Loucy (cell line): ENCODE data around the gene MS4A14.

Experiments used
- H2AFZ ChIP-seq: fragments of 200-600 bp; sonication (generic); 2 replicates; pipeline ENCODE4 v1.6.0; 2016; ENCODE audit warnings: antibody characterized with exemption, mild to moderate bottlenecking, low read length, moderate library complexity
- H3F3A ChIP-seq: fragments of 200-600 bp; 2 replicates; pipeline ENCODE4 v1.6.0; 2016; ENCODE audit warnings: antibody characterized with exemption, low read depth, mild to moderate bottlenecking
- H3K27me3 ChIP-seq: fragments of 200-600 bp; sonication (generic); 2 replicates; pipeline ENCODE4 v1.6.1; 2014; ENCODE audit warnings: low read length, mild to moderate bottlenecking; ENCODE audit not compliant: insufficient read depth, poor library complexity, severe bottlenecking
- H3K36me3 ChIP-seq: fragments of 200-600 bp; sonication (generic); 2 replicates; pipeline ENCODE4 v1.6.1; 2016; ENCODE audit warnings: low read length; ENCODE audit not compliant: insufficient read depth
- H3K4me1 ChIP-seq: fragments of 200-600 bp; sonication (generic); 2 replicates; pipeline ENCODE4 v1.5.1; 2014; ENCODE audit warnings: low read length, mild to moderate bottlenecking; ENCODE audit not compliant: insufficient read depth, poor library complexity, severe bottlenecking
- H3K4me2 ChIP-seq: fragments of 200-600 bp; sonication (generic); 2 replicates; pipeline ENCODE4 v1.6.0; 2014; ENCODE audit warnings: antibody characterized with exemption, low read length, low read depth, mild to moderate bottlenecking; ENCODE audit not compliant: poor library complexity, severe bottlenecking
- H3K4me3 ChIP-seq: fragments of 200-600 bp; sonication (generic); 2 replicates; pipeline ENCODE4 v1.5.1; 2014; ENCODE audit warnings: low read length, mild to moderate bottlenecking, mixed read lengths; ENCODE audit not compliant: poor library complexity, severe bottlenecking
- H3K79me2 ChIP-seq: fragments of 200-600 bp; sonication (generic); 2 replicates; pipeline ENCODE4 v1.6.1; 2014; ENCODE audit warnings: low read length; ENCODE audit not compliant: insufficient read depth
- H3K9ac ChIP-seq: fragments of 200-600 bp; sonication (generic); 2 replicates; pipeline ENCODE4 v1.6.0; 2014; ENCODE audit warnings: mild to moderate bottlenecking, low read depth, low read length, moderate library complexity; ENCODE audit not compliant: poor library complexity, severe bottlenecking
- H3K9me2 ChIP-seq: fragments of 200-600 bp; sonication (generic); replicated peaks from 2 replicates; pipeline ENCODE4 v1.6.1; 2016; ENCODE audit warnings: low read depth, low read length, mixed read lengths
- H3K9me3 ChIP-seq: fragments of 200-600 bp; sonication (generic); 2 replicates; pipeline ENCODE4 v1.6.1; 2014; ENCODE audit warnings: mild to moderate bottlenecking, antibody characterized with exemption, low read length, low read depth; ENCODE audit not compliant: insufficient read depth
- H4K20me1 ChIP-seq: fragments of 200-600 bp; sonication (generic); 2 replicates; pipeline ENCODE4 v1.6.0; 2014; ENCODE audit warnings: antibody characterized with exemption, low read length, mild to moderate bottlenecking; ENCODE audit not compliant: insufficient read depth, poor library complexity, severe bottlenecking
- EZH2phosphoT487 ChIP-seq: fragments of 200-600 bp; IDR thresholded peaks from 2 replicates; pipeline ENCODE4 v1.6.1; 2018; ENCODE audit warnings: antibody characterized with exemption, mild to moderate bottlenecking, moderate library complexity, borderline replicate concordance
- TF ChIP-seq, protein P1 (sequence below): fragments of 200-600 bp; sonication (generic); conservative IDR thresholded peaks from 2 replicates; pipeline ENCODE4 v1.5.1; 2014; ENCODE audit warnings: mild to moderate bottlenecking, antibody characterized with exemption, low read length

Gene MS4A14

GRCh38 chr11:60378354-60378753 lies 17.9 kb upstream of the MS4A14 start, which contains the start of gene MS4A7:
MS4A7 (plus strand) TSS chr11:60378532; CDS start chr11:60383142, 4,610 bp downstream.
- H3K36me3 ChIP-seq: no peaks in the 10 kb centered on the region
- H3K9me2 ChIP-seq: no peaks in the 10 kb centered on the region
- no peaks in the 10 kb centered on the region for H3K27me3 ChIP-seq
- H3K9me3 ChIP-seq: no peaks in the 10 kb centered on the region
- no peaks in the 10 kb centered on the region for H3K79me2 ChIP-seq
- H3K9ac ChIP-seq: peak within 1 kb of the TSS; percentile 67
- H4K20me1 ChIP-seq: no peaks in the 10 kb centered on the region
- H3F3A ChIP-seq: peaks cover 5% of the 10 kb centered on the region; the same call in 1 of the 2 replicates
- H2AFZ ChIP-seq: peak within 1 kb of the TSS; percentile 34
- H3K4me2 ChIP-seq: peak within 1 kb of the TSS; percentile 87
- H3K4me1 ChIP-seq: peaks cover 61% of the 10 kb centered on the region
- H3K4me3 ChIP-seq: peak within 1 kb of the TSS; percentile 67
- TF ChIP-seq, protein P1, sequence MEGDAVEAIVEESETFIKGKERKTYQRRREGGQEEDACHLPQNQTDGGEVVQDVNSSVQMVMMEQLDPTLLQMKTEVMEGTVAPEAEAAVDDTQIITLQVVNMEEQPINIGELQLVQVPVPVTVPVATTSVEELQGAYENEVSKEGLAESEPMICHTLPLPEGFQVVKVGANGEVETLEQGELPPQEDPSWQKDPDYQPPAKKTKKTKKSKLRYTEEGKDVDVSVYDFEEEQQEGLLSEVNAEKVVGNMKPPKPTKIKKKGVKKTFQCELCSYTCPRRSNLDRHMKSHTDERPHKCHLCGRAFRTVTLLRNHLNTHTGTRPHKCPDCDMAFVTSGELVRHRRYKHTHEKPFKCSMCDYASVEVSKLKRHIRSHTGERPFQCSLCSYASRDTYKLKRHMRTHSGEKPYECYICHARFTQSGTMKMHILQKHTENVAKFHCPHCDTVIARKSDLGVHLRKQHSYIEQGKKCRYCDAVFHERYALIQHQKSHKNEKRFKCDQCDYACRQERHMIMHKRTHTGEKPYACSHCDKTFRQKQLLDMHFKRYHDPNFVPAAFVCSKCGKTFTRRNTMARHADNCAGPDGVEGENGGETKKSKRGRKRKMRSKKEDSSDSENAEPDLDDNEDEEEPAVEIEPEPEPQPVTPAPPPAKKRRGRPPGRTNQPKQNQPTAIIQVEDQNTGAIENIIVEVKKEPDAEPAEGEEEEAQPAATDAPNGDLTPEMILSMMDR: peak; percentile 24; the same call in 1 of the 2 replicates
- TF ChIP-seq EZH2phosphoT487: no peak

DNA sequence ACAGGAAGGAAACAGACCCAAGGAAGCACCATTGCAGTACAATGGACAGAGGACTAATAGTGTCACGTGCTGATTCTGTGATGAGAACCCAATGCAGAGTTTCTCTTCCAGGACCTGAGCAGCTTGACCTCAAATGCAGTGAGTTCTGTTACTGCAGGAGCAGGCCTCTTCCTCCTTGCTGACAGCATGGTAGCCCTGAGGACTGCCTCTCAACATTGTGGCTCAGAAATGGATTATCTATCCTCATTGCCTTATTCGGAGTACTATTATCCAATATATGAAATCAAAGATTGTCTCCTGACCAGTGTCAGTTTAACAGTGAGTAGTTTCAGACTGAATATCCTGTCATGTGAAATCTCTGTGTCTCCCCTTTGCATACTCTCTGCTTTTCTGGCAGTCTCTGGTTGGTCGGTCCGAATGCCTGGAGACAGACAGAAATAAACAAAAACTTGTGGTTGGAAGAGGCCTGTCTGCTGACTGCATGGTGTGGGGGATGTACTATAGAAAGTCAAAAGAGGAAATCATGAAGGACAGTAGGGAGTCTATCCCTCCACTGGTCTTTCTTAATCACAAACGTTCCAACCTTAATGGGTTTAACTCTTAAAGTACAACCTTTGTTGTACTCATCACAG lies 6.9 kb upstream of the MS4A14 start:
- no peaks in the 10 kb centered on the region for H3F3A ChIP-seq
- no peak overlapping the region for H3K9ac ChIP-seq
- H4K20me1 ChIP-seq: no peaks in the 10 kb centered on the region
- no peaks in the 10 kb centered on the region for H3K79me2 ChIP-seq
- no peak for TF ChIP-seq EZH2phosphoT487
- TF ChIP-seq, protein P1: no peak
- H2AFZ ChIP-seq: no peak overlapping the region
- peak overlapping the region; percentile 7 for H3K4me2 ChIP-seq
- H3K9me2 ChIP-seq: no peaks in the 10 kb centered on the region
- H3K27me3 ChIP-seq: no peaks in the 10 kb centered on the region
- peaks cover 17% of the 10 kb centered on the region for H3K4me1 ChIP-seq
- no peak overlapping the region for H3K4me3 ChIP-seq
- H3K9me3 ChIP-seq: no peaks in the 10 kb centered on the region
- H3K36me3 ChIP-seq: no peaks in the 10 kb centered on the region

DNA sequence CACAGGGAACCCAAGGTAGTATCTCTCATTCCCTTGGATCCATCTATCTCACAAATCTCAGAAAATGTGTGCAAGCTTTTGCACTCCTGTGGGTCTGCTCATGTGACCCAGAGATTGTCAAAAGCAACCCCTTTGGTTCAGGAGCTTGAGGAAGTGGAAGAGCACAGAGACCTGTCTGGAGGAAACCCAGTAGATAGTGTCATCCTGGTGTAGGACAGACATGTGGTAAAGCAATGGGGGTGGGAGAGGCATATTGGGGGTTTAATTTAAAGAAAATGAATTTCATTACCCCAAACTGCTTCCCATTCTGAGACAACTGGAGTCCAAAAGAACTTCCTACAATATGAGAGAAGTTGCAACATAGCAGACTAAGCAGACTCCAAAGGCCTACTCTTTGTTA lies 5.8 kb upstream of the MS4A14 start:
- Histone ChIP-seq H3K4me1 (peaks cover 17% of the 10 kb centered on the region), H4K20me1 (no peaks in the 10 kb centered on the region), H3K27me3 (no peaks in the 10 kb centered on the region), H3K79me2 (no peaks in the 10 kb centered on the region), H3K4me3 (no peak overlapping the region), H2AFZ (no peak overlapping the region), H3K36me3 (no peaks in the 10 kb centered on the region), H3K9me2 (no peaks in the 10 kb centered on the region), H3K9ac (no peak overlapping the region), H3K4me2 (no peak overlapping the region), H3K9me3 (no peaks in the 10 kb centered on the region), H3F3A (no peaks in the 10 kb centered on the region)
- TF ChIP-seq EZH2phosphoT487: no peak
- TF ChIP-seq, protein P1: no peak
